GM19239 (cell line): ENCODE measurements around the gene SHROOM3.

Experiments used
- DNase-seq: peaks from one replicate; pipeline ENCODE4 v3.0.0; 2011; ENCODE audit warnings: low spot score; ENCODE audit not compliant: insufficient read length
- FAIRE-seq: peaks from 2 replicates; lab custom pipeline; 2011; peaks lifted over from hg19 to GRCh38; lab: Jason Lieb, UNC

The SHROOM3 gene

DNA sequence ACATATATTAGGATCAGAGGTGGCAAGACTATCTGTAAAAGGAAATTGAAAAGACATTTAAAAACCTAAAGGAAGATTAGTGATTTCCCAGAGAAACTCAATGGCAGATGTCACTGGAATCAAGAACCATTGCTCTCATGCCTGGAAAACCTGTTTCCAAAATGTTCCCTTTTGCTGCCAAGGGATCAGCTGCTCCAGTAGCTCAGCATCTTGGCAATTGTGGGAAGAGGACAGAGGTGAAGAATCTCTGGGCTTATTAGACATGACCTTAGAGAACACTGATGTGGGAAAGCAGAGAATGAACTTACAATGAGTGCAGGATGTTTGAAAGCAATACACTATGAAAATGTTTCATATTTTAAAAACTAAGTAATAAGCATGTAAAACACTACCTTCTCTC, 98.3 kb downstream of the SHROOM3 start:
- no peak for DNase-seq
- no peak for FAIRE-seq

- no peak for FAIRE-seq
- DNase-seq = no peak
Measured at GRCh38 chr4:76535603-76536372, 100.8 kb downstream of the SHROOM3 start.

DNA sequence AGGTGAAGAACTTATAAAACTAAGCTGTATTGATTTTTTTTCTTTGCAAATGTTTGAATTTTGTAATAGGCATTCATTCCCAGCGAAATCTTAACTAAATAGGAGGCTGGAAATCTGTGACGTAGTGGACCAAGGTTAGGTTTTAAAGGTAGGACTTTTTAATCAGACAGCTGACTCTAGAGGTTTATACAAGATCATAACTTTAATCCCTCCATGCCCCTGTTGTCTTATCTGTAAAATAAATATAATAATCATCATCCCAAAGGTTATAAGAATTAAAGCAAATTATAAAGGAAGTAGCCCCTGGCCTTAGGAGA, 101.3 kb downstream of the SHROOM3 start:
- FAIRE-seq (no peak), DNase-seq (no peak)

DNA sequence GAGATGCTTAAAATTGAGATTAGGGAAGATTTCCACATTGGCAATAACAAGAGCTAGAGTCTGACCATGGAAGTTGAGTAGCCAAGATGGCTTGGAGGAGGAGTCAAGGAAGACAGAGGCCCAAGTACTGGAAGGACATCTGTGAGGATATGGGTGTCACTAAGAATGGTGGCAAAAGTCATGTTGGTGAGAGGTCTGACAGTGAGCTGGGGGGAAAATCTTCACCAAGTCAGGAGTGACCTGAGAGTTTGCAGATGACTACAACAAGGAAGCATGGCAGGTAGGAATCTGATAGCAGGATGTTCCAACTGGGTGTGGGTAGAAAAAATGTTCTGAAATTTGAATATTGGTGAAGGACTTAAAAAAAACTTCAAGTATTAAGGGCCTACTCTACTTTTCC, 103.3 kb downstream of the SHROOM3 start:
- DNase-seq (no peak), FAIRE-seq (no peak)

DNA sequence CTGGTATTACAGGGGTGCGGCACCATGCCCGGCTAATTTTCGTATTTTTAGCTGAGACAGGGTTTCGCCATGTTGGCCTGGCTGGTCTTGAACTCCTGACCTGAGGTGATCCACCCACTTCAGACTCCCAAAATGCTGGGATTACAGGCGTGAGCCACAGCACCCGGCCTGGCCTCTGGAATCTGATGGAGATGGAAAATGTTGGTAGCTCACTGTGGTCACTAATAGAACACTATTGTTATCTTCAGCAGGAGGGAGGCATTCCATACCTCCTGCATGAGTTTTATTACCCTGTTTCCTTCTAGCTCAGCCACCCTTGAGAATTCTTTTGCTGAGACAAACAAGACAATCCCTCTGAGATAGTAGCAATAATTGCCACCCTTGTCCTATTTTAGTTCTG, 105.0 kb downstream of the SHROOM3 start:
- no peak for DNase-seq
- FAIRE-seq = no peak

DNA sequence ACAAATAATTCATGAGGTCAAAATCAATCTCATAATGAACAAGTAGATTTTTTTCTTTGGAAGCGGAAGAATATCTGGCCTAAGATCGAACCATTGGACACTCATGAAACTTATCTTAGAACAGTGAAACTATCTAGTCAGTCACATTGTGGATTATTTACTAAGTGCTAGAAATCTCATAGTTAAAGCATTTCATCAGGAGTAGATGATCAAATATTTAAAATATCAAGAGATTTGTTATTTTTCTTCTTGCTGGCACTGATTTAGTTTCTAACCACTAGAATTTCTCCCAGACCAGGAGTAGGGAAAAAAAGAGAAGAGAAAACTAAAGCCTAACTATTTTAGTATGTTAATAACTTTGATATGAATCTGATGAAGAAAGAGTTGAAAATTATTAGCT, 105.5 kb downstream of the SHROOM3 start:
- no peak for DNase-seq
- FAIRE-seq = no peak

DNA sequence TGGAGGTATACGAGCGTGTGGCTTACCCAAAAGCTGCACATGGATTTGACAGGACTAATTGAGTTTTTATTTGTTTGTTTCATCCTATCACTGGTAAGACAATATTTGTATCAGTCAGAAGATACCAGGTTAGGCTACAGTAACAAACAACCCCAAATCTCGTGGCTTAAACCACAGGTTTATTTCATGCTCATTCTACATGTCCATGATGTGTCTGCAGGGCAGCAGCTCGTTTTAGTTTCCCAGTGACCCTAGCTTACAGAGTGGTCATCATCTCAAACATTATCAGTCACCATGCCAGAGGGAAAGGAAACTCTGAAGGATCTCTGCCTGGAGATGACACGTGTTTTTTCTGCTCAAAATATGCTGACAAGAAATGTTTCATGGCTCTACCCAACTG, 108.3 kb downstream of the SHROOM3 start:
- FAIRE-seq (no peak), DNase-seq (no peak)

DNA sequence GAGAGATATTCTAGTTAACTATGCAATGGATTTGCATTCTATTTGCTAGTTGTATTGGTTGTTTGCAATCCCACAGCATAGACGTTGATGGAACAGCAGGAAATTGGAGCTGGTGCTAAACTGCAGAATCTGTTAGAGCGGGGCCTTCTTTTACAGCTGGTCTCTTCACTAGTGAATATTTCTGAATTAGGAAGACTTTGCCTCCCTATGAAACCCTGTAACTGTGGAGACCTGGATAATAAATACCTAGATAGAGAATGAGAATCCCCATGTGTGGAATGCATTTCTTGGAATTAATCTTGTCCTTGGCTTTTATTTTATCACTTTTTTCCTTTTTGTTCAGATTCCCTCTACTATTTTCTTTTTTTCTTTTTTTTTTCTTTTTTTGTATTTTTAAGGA, 109.7 kb downstream of the SHROOM3 start:
- DNase-seq = no peak

GRCh38 chr4:76545226-76545884, 110.3 kb downstream of the SHROOM3 start:
- DNase-seq = no peak
- no peak for FAIRE-seq

More for the DNA sequence above, 109.7 kb downstream of the SHROOM3 start:
- no peak for FAIRE-seq

- no peak for FAIRE-seq
- DNase-seq = no peak
Measured at GRCh38 chr4:76546327-76546726, 111.3 kb downstream of the SHROOM3 start.

DNA sequence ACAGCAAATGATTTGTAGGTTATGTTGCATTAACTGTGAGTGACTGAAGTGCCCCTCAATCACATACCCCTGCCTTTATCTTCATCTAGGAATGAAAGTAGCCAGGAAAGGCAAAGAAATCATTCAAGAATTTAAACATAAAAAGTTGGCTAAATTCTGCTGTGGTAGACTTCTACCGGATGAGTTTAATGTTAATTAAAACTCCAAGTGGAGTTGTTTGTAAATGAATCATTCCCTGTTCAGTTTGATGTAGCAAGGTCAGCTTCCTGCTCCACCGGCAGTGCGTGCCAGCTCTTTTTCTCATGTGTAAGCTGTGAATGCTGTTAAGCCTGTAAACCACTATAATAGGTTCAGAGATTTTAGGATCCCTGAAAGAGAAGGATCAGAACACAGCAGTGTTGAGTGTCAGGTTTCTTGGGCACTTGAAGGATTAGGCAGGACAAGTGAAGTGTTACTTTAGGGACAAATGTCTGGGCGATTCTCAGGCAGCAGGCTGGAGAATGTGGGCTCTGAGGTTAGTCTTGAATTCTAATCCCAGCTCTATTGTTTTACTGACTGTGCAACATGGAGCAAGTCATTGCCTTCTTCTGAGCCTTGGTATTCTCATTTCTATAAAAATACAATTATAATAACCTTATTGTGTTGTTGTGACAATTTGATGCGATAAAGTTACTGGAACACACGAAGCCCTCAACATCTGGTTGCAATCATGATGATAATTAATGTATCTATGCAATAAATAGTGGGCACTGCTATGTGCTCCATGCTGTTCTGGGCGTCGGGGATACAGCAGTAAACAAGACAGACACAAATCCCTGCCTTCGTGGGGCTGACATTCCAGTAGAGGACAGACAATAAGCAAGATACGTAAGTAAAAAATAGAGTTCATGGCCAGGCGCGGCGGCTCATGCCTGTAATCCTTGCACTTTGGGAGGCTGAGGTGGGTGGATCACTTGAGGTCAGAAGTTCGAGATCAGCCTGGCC, 112.0 kb downstream of the SHROOM3 start:
- DNase-seq (no peak), FAIRE-seq (no peak)

- no peak for FAIRE-seq
- DNase-seq = no peak
Measured at GRCh38 chr4:76548704-76549103, 113.7 kb downstream of the SHROOM3 start.

DNA sequence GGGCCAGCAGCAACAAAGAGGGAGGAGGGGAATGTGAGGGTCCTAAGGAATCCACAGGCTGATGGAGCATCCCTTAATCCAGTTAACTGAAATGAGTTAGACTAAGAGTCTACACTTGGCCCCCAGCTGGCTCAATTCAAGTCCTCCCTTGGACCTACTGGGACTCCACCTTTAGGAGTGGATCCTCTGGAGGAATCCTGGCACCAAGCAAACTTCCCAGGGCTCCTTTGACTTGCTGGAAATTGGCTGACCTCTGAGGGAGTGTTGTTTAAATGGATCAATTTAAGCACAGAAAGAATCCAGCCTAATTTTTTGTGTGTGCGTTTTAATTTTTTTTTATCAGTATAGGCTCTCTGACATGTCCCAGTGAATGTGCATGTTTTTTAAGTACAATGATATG, 114.7 kb downstream of the SHROOM3 start:
- DNase-seq (no peak), FAIRE-seq (no peak)

- DNase-seq = no peak
- no peak for FAIRE-seq
Measured at GRCh38 chr4:76550966-76551780, 116.1 kb downstream of the SHROOM3 start.

- FAIRE-seq (no peak), DNase-seq (no peak)
Measured at GRCh38 chr4:76554630-76555029, 119.6 kb downstream of the SHROOM3 start.

GRCh38 chr4:76556452-76556851, 121.4 kb downstream of the SHROOM3 start:
- no peak for FAIRE-seq
- no peak for DNase-seq

GRCh38 chr4:76558396-76559235, 123.6 kb downstream of the SHROOM3 start:
- FAIRE-seq (no peak), DNase-seq (no peak)

GRCh38 chr4:76559236-76560071, 124.4 kb downstream of the SHROOM3 start:
- no peak for FAIRE-seq

More at GRCh38 chr4:76559236-76560071, 124.4 kb downstream of the SHROOM3 start:
- DNase-seq = no peak
